ENCODE results near the gene PTGR2.
"Not testable (repeated sequence)": the region's sequence is repeated elsewhere in the genome, so short reads cannot be mapped to it uniquely, and the experiment has no call there.

The PTGR2 gene

DNA sequence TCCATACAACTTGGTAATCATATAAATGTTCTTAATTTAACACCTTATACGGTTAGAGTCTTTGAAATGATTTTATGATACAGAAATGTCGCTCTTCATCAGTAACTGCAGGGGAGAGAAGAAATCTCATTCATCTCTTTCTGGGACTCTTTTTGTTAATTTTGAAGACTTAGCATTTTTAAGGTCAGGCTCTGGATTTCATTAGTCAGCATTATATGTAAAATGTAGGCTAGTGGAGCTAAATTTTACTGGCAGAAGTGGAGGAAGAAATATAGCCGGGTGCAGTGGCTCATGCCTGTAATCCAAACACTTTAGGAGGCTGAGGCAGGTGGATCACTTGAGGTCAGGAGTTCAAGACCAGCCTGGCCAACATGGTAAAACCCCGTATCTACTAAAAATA lies 4.7 kb upstream of the PTGR2 start:
- no peak for TF ChIP-seq ZFX (IDR thresholded peaks at IDR 0.05; ENCODE audit: borderline replicate concordance)
- H3K27ac ChIP-seq: no peak overlapping the region

DNA sequence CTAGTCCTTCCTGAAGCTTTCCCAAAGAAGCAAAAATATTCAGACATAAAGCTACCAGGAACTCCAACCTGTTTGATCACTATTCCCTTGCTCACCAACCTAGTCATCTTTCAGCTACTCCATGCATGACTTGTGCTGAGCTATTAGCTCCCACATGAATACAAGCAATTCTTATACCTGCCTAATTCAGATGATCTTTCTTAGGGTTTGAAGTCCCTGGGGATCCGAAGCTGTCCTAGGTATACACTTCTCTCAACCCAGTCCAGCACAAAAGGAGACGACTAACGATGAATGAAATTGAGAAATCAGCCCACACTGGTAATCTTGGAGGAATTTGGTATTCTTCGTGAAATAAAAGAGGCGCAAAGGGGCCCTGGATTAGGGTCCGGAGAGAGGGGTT lies 631 bp upstream of the PTGR2 start:
- peak overlapping the region; percentile 90 for H3K27ac ChIP-seq
- TF ChIP-seq, protein P1, sequence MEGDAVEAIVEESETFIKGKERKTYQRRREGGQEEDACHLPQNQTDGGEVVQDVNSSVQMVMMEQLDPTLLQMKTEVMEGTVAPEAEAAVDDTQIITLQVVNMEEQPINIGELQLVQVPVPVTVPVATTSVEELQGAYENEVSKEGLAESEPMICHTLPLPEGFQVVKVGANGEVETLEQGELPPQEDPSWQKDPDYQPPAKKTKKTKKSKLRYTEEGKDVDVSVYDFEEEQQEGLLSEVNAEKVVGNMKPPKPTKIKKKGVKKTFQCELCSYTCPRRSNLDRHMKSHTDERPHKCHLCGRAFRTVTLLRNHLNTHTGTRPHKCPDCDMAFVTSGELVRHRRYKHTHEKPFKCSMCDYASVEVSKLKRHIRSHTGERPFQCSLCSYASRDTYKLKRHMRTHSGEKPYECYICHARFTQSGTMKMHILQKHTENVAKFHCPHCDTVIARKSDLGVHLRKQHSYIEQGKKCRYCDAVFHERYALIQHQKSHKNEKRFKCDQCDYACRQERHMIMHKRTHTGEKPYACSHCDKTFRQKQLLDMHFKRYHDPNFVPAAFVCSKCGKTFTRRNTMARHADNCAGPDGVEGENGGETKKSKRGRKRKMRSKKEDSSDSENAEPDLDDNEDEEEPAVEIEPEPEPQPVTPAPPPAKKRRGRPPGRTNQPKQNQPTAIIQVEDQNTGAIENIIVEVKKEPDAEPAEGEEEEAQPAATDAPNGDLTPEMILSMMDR (IDR thresholded peaks at IDR 0.05): no peak
- TF ChIP-seq ZFX (IDR thresholded peaks at IDR 0.05; ENCODE audit: borderline replicate concordance): no peak

DNA sequence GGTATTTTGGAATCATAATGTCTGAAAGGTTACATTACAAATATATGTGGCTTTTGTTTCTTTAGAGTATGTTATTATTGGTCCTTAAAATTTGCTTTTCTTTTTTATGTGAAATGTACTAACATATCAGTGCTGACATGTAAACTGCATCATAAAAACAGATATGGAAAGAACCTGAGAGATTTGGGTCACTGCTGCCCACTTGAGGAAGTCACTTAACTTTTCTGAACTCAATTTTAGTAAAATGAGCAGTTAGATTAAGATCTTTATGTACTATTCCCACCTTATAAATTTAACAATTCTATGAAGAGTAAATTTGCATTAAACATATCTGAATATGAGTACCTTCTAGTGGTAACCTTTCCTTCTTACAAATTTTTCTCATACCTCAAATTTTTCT lies 7.5 kb downstream of the PTGR2 start:
- H3K27ac ChIP-seq: no peak overlapping the region
- TF ChIP-seq ZFX (IDR thresholded peaks at IDR 0.05; ENCODE audit: borderline replicate concordance): no peak
- TF ChIP-seq, protein P1 (IDR thresholded peaks at IDR 0.05): no peak

DNA sequence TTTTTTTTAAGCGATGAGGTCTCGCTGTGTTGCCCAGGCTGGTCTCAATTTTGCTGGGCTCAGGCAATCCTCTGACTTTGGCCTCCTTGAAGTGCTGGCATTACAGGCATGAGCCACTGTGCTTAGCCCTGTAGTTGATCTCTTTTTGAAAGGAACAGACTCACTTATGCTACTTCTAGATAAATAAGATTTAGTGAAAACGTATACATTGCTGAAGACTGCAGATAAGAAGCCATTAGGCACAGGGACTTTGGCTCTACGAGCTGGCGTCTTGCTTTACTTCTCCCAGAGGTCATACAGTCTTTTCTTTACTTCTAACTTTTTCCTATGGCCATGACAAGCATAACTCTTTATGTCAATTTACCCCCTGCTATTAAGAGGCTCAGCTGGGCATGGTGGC lies 9.4 kb downstream of the PTGR2 start:
- TF ChIP-seq, protein P1 (IDR thresholded peaks at IDR 0.05): no peak
- no peak for TF ChIP-seq ZFX (IDR thresholded peaks at IDR 0.05; ENCODE audit: borderline replicate concordance)
- no peak overlapping the region for H3K27ac ChIP-seq

DNA sequence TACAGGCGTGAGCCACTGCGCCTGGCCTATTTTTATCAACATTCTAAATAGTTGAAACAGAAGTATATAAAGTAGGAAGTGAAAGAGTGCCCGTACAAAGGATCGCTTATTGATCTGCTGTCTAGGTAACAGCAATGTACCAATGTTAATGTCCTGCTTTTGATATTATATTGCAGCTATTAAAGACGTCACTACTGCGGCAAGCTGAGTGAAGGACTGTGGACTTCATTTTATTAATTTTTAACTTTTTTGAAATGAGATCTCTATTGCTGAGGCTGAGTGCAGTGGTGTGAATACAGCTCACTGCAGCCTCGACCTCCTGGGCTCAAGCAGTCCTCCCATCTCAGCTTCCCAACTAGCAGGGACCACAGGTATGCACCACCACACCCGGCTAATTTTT lies 10.8 kb downstream of the PTGR2 start:
- no peak for TF ChIP-seq ZFX (IDR thresholded peaks at IDR 0.05; ENCODE audit: borderline replicate concordance)
- TF ChIP-seq, protein P1 (IDR thresholded peaks at IDR 0.05): no peak
- H3K27ac ChIP-seq: no peak overlapping the region

DNA sequence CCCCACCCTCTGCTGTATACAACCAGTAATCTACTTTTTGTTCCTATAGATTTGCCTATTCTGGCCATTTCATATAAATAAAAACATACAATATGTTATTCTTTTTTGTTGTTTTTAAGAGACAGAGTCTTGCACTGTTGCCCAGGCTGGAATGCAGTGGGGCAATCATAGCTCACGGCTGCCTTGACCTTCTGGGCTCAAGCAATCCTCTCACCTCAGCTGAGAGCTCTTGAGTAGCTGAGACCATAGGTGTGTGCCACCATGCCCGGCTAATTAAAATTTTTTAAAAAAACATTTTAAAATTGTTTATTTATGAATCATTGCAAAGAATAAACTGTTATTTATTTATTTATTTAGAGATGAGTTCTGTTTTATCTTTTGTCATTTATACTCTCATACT lies 11.6 kb downstream of the PTGR2 start:
- H3K27ac ChIP-seq: no peak overlapping the region
- TF ChIP-seq, protein P1 (IDR thresholded peaks at IDR 0.05): no peak
- no peak for TF ChIP-seq ZFX (IDR thresholded peaks at IDR 0.05; ENCODE audit: borderline replicate concordance)

DNA sequence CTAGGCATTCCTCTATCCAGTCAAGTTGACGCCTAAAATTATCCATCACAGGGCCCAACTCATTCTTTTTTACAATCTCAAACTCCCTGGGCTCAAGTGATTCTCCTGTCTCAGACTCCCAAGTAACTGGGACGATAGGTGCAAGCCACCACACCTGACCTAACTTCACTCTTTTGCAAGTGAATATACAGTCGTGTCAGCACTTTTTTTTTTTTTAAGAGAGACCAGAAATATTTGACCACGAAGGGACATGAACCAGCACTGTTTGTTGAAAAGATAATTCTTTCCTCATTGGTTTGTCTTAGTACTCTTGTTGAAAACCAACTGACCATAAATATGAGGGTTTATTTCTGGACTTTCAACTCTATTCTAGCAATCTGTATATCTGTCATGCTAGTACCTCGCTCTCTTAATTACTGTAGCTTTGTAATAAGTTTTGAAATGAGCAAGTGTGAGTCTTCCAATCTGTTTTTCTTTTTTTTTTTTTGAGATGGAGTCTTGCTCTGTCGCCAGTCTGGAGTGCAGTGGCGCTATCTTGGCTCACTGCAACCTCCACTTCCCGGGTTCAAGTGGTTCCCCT lies 14.0 kb downstream of the PTGR2 start:
- TF ChIP-seq, protein P1 (IDR thresholded peaks at IDR 0.05): no peak
- no peak for TF ChIP-seq ZFX (IDR thresholded peaks at IDR 0.05; ENCODE audit: borderline replicate concordance)

DNA sequence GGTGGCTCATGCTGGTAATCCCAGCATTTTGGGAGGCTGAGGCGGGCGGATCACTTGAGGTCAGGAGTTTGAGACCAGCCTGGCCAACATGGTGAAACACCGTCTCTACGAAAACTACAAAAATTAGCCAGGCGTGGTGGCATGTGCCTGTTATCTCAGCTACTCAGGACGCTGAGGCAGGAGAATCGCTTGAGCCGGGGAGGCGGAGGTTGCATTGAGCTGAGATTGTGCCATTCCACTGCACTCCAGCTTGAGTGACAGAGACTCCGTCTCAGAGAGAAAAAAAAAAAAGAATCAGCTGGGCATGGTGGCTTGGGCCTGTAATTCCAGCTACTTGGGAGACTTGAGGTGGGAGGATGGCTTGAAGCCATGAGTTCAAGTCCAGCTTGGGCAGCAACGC lies 18.1 kb downstream of the PTGR2 start:
- not testable (repeated sequence) for H3K27ac ChIP-seq

More for the DNA sequence above, 14.0 kb downstream of the PTGR2 start:
- H3K27ac ChIP-seq: no peak overlapping the region
